GM18507 (cell line): ENCODE measurements around the gene ETV7.

Experiments
- DNase-seq: peaks from one replicate; pipeline ENCODE4 v3.0.0; 2011; ENCODE audit warnings: low read depth; ENCODE audit not compliant: insufficient read length; ENCODE audit errors: extremely low spot score
- FAIRE-seq: peaks from 2 replicates; lab custom pipeline; 2011; peaks lifted over from hg19 to GRCh38; lab: Jason Lieb, UNC

Gene ETV7

GRCh38 chr6:36330366-36330765 is 57.1 kb downstream of the ETV7 start:
- FAIRE-seq, result no peak
- DNase-seq, result no peak

- FAIRE-seq, result no peak
Observed at GRCh38 chr6:36329798-36330291, 57.6 kb downstream of the ETV7 start.

GRCh38 chr6:36328600-36328999 is 58.9 kb downstream of the ETV7 start:
- no peak for DNase-seq
- FAIRE-seq, result no peak

More at GRCh38 chr6:36329798-36330291, 57.6 kb downstream of the ETV7 start:
- DNase-seq, result no peak

GRCh38 chr6:36327919-36328236 is 59.6 kb downstream of the ETV7 start:
- FAIRE-seq (no peak), DNase-seq (no peak)

GRCh38 chr6:36327226-36327918 is 60.1 kb downstream of the ETV7 start:
- DNase-seq, result no peak
- FAIRE-seq, result no peak

GRCh38 chr6:36326356-36326995 is 61.0 kb downstream of the ETV7 start:
- DNase-seq (no peak), FAIRE-seq (no peak)

- FAIRE-seq (no peak), DNase-seq (no peak)
Observed at GRCh38 chr6:36324715-36325114, 62.8 kb downstream of the ETV7 start.

GRCh38 chr6:36324191-36324590 is 63.3 kb downstream of the ETV7 start:
- FAIRE-seq, result no peak
- no peak for DNase-seq

GRCh38 chr6:36323062-36323461 is 64.4 kb downstream of the ETV7 start:
- FAIRE-seq, result no peak
- DNase-seq, result no peak

- no peak for FAIRE-seq
- DNase-seq, result no peak
Observed at GRCh38 chr6:36322591-36322990, 64.9 kb downstream of the ETV7 start.

- DNase-seq, result no peak
- FAIRE-seq, result no peak
Observed at GRCh38 chr6:36320475-36320874, 67.0 kb downstream of the ETV7 start.

- DNase-seq (no peak), FAIRE-seq (no peak)
Observed at GRCh38 chr6:36319821-36320220, 67.6 kb downstream of the ETV7 start.

- FAIRE-seq (no peak), DNase-seq (no peak)
Observed at GRCh38 chr6:36319436-36319762, 68.1 kb downstream of the ETV7 start.

- no peak for FAIRE-seq
Observed at GRCh38 chr6:36318690-36319435, 68.6 kb downstream of the ETV7 start.

GRCh38 chr6:36317623-36318022 is 69.8 kb downstream of the ETV7 start:
- DNase-seq (no peak), FAIRE-seq (no peak)

More at GRCh38 chr6:36318690-36319435, 68.6 kb downstream of the ETV7 start:
- DNase-seq, result no peak
